WTC11 (cell line): ENCODE measurements around the gene SMPDL3A. TPM values are rescaled to one million over a fixed set of nuclear protein-coding genes. Genes with fewer than 3 reads are reported as not detected.

ENCODE experiments used
- ATAC-seq: fragments of 200-7000 bp; cut with Tn5 transposase; 2 replicates; pipeline ENCODE4 v1.10.0; 2021; ENCODE audit warnings: mild to moderate bottlenecking, moderate library complexity
- CTCF ChIA-PET: fragments of 300-600 bp; sonication (Branson Sonifier 250); formaldehyde crosslinking; loops from one replicate; lab custom pipeline; 2021; ENCODE audit warnings: antibody characterized with exemption; lab: Charles Lee
- POLR2A ChIA-PET: fragments of 350-600 bp; sonication (Branson Sonifier 250); formaldehyde crosslinking; loops from one replicate; lab custom pipeline; 2021; ENCODE audit warnings: antibody characterized with exemption; lab: Charles Lee
- DNase-seq: peaks from one replicate; pipeline ENCODE4 v3.0.0; 2021; ENCODE audit warnings: low spot score
- H3K27ac Mint-ChIP-seq: 2 replicates; pipeline ENCODE4 v1.8.0; 2021; ENCODE audit warnings: mixed read lengths
- H3K27me3 Mint-ChIP-seq: 2 replicates; pipeline ENCODE4 v1.8.0; 2021; ENCODE audit warnings: low read depth, mild to moderate bottlenecking, moderate library complexity, mixed read lengths
- H3K36me3 Mint-ChIP-seq: 2 replicates; pipeline ENCODE4 v1.8.0; 2021; ENCODE audit warnings: mixed read lengths
- H3K4me1 Mint-ChIP-seq: 2 replicates; pipeline ENCODE4 v1.8.0; 2022; ENCODE audit warnings: mixed read lengths
- H3K4me3 Mint-ChIP-seq: 2 replicates; pipeline ENCODE4 v1.8.0; 2021; ENCODE audit warnings: mild to moderate bottlenecking, moderate library complexity, mixed read lengths
- H3K9me3 Mint-ChIP-seq: 2 replicates; pipeline ENCODE4 v1.8.0; 2021; ENCODE audit warnings: mixed read lengths
- ATF3 ChIP-seq: sonication (generic); formaldehyde crosslinking; conservative IDR thresholded peaks from 2 replicates; pipeline ENCODE4 v1.8.1; 2022; ENCODE audit warnings: mild to moderate bottlenecking, missing genetic modification reagents
- E2F4 ChIP-seq: sonication (generic); formaldehyde crosslinking; IDR thresholded peaks from 2 replicates; pipeline ENCODE4 v1.8.1; 2022; ENCODE audit warnings: low read depth, mild to moderate bottlenecking, moderate library complexity, missing genetic modification reagents, borderline replicate concordance
- FOXJ3 ChIP-seq: sonication (generic); formaldehyde crosslinking; IDR thresholded peaks from 2 replicates; pipeline ENCODE4 v1.9.0; 2021; ENCODE audit warnings: missing genetic modification reagents, mild to moderate bottlenecking, borderline replicate concordance
- FOXP1 ChIP-seq: sonication (generic); formaldehyde crosslinking; IDR thresholded peaks from 2 replicates; pipeline ENCODE4 v1.8.0; 2022; ENCODE audit warnings: missing genetic modification reagents, mild to moderate bottlenecking, moderate library complexity, borderline replicate concordance
- GABPB1 ChIP-seq: sonication (generic); formaldehyde crosslinking; IDR thresholded peaks from 2 replicates; pipeline ENCODE4 v1.8.1; 2023; ENCODE audit warnings: mild to moderate bottlenecking, missing genetic modification reagents
- JUN ChIP-seq: sonication (generic); formaldehyde crosslinking; IDR thresholded peaks from 2 replicates; pipeline ENCODE4 v1.8.0; 2023; ENCODE audit warnings: mild to moderate bottlenecking, missing genetic modification reagents
- MXD4 ChIP-seq: fragments of 250-450 bp; sonication (Bioruptor Pico); IDR thresholded peaks from 2 replicates; pipeline ENCODE4 v1.8.0; 2021; ENCODE audit warnings: mild to moderate bottlenecking, moderate library complexity, borderline replicate concordance
- PRRX2 ChIP-seq: fragments of 250-450 bp; sonication (Bioruptor Pico); IDR thresholded peaks from 2 replicates; pipeline ENCODE4 v1.8.0; 2021; ENCODE audit warnings: mild to moderate bottlenecking
- STAT6 ChIP-seq: sonication (generic); formaldehyde crosslinking; conservative IDR thresholded peaks from 2 replicates; pipeline ENCODE4 v1.8.1; 2023; ENCODE audit warnings: mild to moderate bottlenecking, low read depth, missing genetic modification reagents, moderate library complexity
- TEAD4 ChIP-seq: sonication (generic); formaldehyde crosslinking; IDR thresholded peaks from 2 replicates; pipeline ENCODE4 v1.8.0; 2022; ENCODE audit warnings: mild to moderate bottlenecking, missing genetic modification reagents
- ZNF138 ChIP-seq: sonication (generic); formaldehyde crosslinking; conservative IDR thresholded peaks from 2 replicates; pipeline ENCODE4 v1.8.1; 2022; ENCODE audit warnings: mild to moderate bottlenecking, moderate library complexity, missing genetic modification reagents
- ZNF232 ChIP-seq: sonication (generic); formaldehyde crosslinking; IDR thresholded peaks from 2 replicates; pipeline ENCODE4 v1.8.0; 2022; ENCODE audit warnings: mild to moderate bottlenecking, missing genetic modification reagents
- ZNF263 ChIP-seq: sonication (generic); formaldehyde crosslinking; IDR thresholded peaks from 2 replicates; pipeline ENCODE4 v1.8.1; 2022; ENCODE audit warnings: low read depth, mild to moderate bottlenecking, moderate library complexity, missing genetic modification reagents
- ZNF317 ChIP-seq: sonication (generic); formaldehyde crosslinking; IDR thresholded peaks from 2 replicates; pipeline ENCODE4 v1.8.1; 2023; ENCODE audit warnings: low read depth, mild to moderate bottlenecking, moderate library complexity, missing genetic modification reagents, borderline replicate concordance
- total RNA-seq: library from RNA; stranded (reverse); gene quantifications from 3 replicates; pipeline ENCODE4 v1.2.3, GENCODE V29; 2021
- TF ChIP-seq, protein P1 (sequence below): sonication (generic); formaldehyde crosslinking; IDR thresholded peaks from 2 replicates; pipeline ENCODE4 v1.8.1; 2023; ENCODE audit warnings: mild to moderate bottlenecking, moderate library complexity, missing genetic modification reagents
- TF ChIP-seq, protein P2 (sequence below): sonication (generic); formaldehyde crosslinking; IDR thresholded peaks from 2 replicates; pipeline ENCODE4 v1.8.1; 2023; ENCODE audit warnings: mild to moderate bottlenecking, missing genetic modification reagents, moderate library complexity
- TF ChIP-seq, protein P3 (sequence below): sonication (generic); formaldehyde crosslinking; IDR thresholded peaks from 2 replicates; pipeline ENCODE4 v1.8.1; 2023; ENCODE audit warnings: mild to moderate bottlenecking, missing genetic modification reagents

The SMPDL3A gene
- total RNA-seq, 1 experiment from 2014 or later = 2.1 TPM

- no peak for TF ChIP-seq MXD4 (CRISPR knock-in tag)
- no peak for TF ChIP-seq ZNF263 (CRISPR knock-in tag)
- no peak for TF ChIP-seq ZNF232 (CRISPR knock-in tag)
Observed at GRCh38 chr6:122760330-122760729, 28.7 kb upstream of the SMPDL3A start (continued).

DNA sequence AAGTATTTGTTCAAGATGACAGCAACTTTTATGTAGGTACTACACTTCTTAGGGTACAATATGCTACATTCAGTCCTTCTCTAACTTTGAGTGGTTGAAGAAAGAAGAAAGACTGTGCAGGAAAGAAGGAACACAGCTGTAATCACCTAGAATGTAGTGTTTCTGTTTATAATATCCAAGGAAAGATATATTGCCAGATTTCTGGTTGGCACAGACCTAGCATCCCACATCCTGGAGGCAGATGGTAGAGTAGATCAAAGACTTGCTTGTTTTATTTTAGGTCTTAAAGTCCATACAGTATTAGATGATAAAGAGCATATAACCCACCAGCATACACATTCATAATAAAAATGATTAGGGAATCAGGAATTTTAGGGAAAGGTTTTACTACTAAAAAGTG is 22.8 kb upstream of the SMPDL3A start:
- ATAC-seq = no peak
- 0 out of 2 replicates have a peak, but pooled peaks cover 6% of the 10 kb centered on the region for H3K9me3 Mint-ChIP-seq
- H3K27me3 Mint-ChIP-seq = peaks cover 37% of the 10 kb centered on the region
- H3K4me3 Mint-ChIP-seq = no peak overlapping the region
- H3K27ac Mint-ChIP-seq = no peak overlapping the region
- no peaks in the 10 kb centered on the region for H3K36me3 Mint-ChIP-seq
- TF ChIP-seq ZNF317 (CRISPR knock-in tag) (no peak), PRRX2 (no peak), STAT6 (CRISPR knock-in tag) (no peak), E2F4 (CRISPR knock-in tag) (no peak), FOXP1 (no peak), GABPB1 (CRISPR knock-in tag) (no peak)
- TF ChIP-seq, protein P1, sequence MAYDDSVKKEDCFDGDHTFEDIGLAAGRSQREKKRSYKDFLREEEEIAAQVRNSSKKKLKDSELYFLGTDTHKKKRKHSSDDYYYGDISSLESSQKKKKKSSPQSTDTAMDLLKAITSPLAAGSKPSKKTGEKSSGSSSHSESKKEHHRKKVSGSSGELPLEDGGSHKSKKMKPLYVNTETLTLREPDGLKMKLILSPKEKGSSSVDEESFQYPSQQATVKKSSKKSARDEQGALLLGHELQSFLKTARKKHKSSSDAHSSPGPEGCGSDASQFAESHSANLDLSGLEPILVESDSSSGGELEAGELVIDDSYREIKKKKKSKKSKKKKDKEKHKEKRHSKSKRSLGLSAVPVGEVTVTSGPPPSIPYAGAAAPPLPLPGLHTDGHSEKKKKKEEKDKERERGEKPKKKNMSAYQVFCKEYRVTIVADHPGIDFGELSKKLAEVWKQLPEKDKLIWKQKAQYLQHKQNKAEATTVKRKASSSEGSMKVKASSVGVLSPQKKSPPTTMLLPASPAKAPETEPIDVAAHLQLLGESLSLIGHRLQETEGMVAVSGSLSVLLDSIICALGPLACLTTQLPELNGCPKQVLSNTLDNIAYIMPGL (CRISPR knock-in tag) = no peak
- TF ChIP-seq, all 79 proteins: peak for 0
- POLR2A ChIA-PET = no interaction called here
- CTCF ChIA-PET = no interaction called here
- no peak for DNase-seq
- peaks cover 6% of the 10 kb centered on the region for H3K4me1 Mint-ChIP-seq

DNA sequence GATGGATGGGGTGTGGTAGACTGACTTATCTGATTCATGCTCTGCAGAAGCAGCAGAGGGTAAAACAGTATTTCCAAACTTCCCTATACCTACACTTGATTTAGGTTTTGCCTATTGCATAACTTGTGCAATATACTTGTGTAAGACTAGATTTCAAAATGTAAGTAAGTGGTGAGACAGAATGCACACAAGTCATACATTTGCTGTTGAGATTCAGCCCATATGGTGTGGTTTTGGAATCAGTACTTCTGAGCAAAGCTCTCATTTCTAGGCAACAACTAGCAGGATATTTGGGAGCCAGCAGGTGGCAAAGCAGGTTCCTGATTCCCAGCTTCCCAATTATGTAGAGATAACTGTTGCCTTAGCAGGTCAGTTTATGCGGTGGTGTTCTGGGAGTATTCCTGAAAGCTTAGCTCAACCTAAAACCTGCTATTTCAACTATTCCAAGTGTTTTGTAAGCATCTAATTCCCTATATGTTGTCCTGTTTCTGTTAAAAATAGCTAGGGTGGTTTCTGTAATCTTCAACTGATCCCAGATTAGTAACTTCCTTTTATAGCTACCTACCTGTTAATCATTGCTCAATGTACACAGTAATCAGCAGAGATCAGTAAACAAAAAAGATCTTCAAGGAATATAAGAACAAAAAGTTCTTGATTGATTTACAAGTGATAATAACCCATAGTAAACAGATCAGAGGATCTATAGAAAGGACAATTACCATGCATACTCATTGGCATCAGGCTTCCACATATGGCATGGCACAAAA is 18.0 kb upstream of the SMPDL3A start:
- peaks cover under 1% of the 10 kb centered on the region for H3K9me3 Mint-ChIP-seq
- ATAC-seq (peak; percentile 75), DNase-seq (no peak)
- H3K4me1 Mint-ChIP-seq = peaks cover 6% of the 10 kb centered on the region
- peaks cover 56% of the 10 kb centered on the region for H3K27me3 Mint-ChIP-seq
- ChIA-PET POLR2A (interaction anchor here (0.6 kb wide), 2 partner anchors 17 to 637 kb away, joined by 3 read pairs; no protein-coding TSS in a partner anchor), CTCF (interaction anchor here (1.1 to 1.3 kb wide), 4 partner anchors 9 to 68 kb away, joined by 4 to 17 read pairs (median 6); partner anchors contain the start of genes FABP7 and SMPDL3A)
- H3K27ac Mint-ChIP-seq = no peak overlapping the region
- no peak for TF ChIP-seq ZNF138 (CRISPR knock-in tag)
- TF ChIP-seq TEAD4 (CRISPR knock-in tag) = no peak
- no peak for TF ChIP-seq FOXJ3 (CRISPR knock-in tag)
- TF ChIP-seq, protein P2, sequence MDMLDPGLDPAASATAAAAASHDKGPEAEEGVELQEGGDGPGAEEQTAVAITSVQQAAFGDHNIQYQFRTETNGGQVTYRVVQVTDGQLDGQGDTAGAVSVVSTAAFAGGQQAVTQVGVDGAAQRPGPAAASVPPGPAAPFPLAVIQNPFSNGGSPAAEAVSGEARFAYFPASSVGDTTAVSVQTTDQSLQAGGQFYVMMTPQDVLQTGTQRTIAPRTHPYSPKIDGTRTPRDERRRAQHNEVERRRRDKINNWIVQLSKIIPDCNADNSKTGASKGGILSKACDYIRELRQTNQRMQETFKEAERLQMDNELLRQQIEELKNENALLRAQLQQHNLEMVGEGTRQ (CRISPR knock-in tag) = no peak
- TF ChIP-seq, protein P3, sequence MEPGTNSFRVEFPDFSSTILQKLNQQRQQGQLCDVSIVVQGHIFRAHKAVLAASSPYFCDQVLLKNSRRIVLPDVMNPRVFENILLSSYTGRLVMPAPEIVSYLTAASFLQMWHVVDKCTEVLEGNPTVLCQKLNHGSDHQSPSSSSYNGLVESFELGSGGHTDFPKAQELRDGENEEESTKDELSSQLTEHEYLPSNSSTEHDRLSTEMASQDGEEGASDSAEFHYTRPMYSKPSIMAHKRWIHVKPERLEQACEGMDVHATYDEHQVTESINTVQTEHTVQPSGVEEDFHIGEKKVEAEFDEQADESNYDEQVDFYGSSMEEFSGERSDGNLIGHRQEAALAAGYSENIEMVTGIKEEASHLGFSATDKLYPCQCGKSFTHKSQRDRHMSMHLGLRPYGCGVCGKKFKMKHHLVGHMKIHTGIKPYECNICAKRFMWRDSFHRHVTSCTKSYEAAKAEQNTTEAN (CRISPR knock-in tag) = no peak
- no peak for TF ChIP-seq ZNF263 (CRISPR knock-in tag)
- no peak for TF ChIP-seq JUN (CRISPR knock-in tag)
- TF ChIP-seq ATF3 = no peak
- no peaks in the 10 kb centered on the region for H3K36me3 Mint-ChIP-seq
- no peak overlapping the region for H3K4me3 Mint-ChIP-seq
